Measurements from ENCODE around the gene GPS1. TPM values are rescaled to one million over a fixed set of nuclear protein-coding genes. Genes with fewer than 3 reads are reported as not detected.

The GPS1 gene
- total RNA-seq, 1 donor from 2014 or later = 150 TPM

DNA sequence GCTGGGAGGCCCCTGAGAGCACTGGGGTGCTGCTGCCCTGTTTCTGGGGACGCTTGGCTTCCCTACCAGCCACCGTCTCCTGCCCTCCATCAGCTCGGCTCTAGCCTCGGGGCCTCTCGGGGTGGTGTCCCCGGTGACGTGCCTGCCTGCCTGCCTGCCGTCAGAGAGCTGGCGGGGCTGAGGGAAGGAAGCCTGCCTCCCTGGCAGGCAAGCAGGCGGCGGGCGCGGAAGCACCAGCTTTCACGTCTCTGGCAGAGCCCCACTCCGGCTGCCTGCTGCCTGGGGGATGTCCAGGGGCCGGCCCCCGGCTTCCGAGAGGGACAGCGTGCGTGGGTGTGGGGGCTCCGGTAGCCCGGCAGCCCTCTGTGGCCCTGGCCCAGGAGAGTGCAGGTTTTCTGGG lies 38.4 kb upstream of the GPS1 start:
- no peak overlapping the region for H3K4me3 ChIP-seq (ENCODE audit: low read depth, low read length)
- H3K27me3 ChIP-seq (ENCODE audit: control insufficient read depth, insufficient read depth, low read length) = no peaks in the 10 kb centered on the region
- peaks cover 3% of the 10 kb centered on the region for H3K36me3 ChIP-seq (ENCODE audit: control insufficient read depth, insufficient read depth, low read length)
- TF ChIP-seq, protein P1, sequence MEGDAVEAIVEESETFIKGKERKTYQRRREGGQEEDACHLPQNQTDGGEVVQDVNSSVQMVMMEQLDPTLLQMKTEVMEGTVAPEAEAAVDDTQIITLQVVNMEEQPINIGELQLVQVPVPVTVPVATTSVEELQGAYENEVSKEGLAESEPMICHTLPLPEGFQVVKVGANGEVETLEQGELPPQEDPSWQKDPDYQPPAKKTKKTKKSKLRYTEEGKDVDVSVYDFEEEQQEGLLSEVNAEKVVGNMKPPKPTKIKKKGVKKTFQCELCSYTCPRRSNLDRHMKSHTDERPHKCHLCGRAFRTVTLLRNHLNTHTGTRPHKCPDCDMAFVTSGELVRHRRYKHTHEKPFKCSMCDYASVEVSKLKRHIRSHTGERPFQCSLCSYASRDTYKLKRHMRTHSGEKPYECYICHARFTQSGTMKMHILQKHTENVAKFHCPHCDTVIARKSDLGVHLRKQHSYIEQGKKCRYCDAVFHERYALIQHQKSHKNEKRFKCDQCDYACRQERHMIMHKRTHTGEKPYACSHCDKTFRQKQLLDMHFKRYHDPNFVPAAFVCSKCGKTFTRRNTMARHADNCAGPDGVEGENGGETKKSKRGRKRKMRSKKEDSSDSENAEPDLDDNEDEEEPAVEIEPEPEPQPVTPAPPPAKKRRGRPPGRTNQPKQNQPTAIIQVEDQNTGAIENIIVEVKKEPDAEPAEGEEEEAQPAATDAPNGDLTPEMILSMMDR (IDR thresholded peaks at IDR 0.05; ENCODE audit: insufficient read depth, low read length, poor library complexity, severe bottlenecking) = no peak
- no peak for DNase-seq (ENCODE audit: low read depth)

DNA sequence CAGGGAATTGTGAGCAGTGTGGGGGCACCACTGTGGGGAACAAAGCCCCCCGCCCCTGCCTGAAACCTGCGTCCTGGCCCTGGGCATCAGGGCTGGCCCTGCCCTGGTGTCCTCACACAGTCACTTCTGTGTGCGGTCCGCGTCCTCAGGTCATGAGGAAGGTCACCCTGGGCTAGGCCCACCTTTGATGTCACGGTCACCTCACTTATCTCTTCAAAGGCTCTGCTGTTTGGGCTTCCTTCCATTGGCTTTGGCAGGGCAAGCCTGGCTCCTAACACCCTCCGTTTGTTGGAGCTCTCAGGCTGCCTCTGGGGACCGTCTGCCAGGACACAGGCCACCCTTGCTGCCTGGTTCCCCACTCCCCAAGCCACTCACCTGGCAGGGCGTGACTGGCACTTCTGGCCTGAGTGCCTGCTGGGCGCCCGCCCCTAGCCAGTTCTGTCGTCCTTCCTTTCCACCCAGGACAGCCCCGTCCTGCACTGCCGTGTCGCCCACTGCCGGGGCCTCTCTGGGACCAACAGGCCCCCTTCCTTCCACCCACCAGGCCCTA lies 37.9 kb upstream of the GPS1 start:
- H3K4me3 ChIP-seq (ENCODE audit: low read depth, low read length) = no peak overlapping the region
- DNase-seq (ENCODE audit: low read depth) = no peak
- H3K27me3 ChIP-seq (ENCODE audit: control insufficient read depth, insufficient read depth, low read length) = no peaks in the 10 kb centered on the region
- peaks cover 4% of the 10 kb centered on the region for H3K36me3 ChIP-seq (ENCODE audit: control insufficient read depth, insufficient read depth, low read length)
- TF ChIP-seq, protein P1 (IDR thresholded peaks at IDR 0.05; ENCODE audit: insufficient read depth, low read length, poor library complexity, severe bottlenecking) = no peak

DNA sequence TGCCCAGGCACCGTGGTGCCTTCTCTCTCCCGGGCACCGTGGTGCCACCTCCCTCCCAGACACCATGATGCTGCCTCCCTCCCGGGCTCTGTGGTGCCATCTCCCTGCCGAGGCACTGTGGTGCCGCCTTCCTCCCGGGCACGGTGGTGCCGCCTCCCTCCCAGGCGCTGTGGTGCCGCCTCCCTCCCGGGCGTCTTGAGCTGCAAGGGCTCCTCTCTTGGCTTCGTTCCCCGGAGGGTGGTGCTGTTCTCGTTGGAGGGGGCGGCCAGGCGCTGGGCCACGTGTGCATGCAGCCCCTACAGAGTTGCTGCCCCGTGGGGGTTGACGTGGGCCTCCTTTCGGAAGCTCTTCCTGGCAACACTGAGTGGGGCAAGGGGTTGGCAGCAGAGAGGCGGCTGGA lies 37.3 kb upstream of the GPS1 start:
- TF ChIP-seq, protein P1 (IDR thresholded peaks at IDR 0.05; ENCODE audit: insufficient read depth, low read length, poor library complexity, severe bottlenecking) = no peak
- H3K4me3 ChIP-seq (ENCODE audit: low read depth, low read length) = no peak overlapping the region
- no peaks in the 10 kb centered on the region for H3K27me3 ChIP-seq (ENCODE audit: control insufficient read depth, insufficient read depth, low read length)
- H3K36me3 ChIP-seq (ENCODE audit: control insufficient read depth, insufficient read depth, low read length) = peaks cover 4% of the 10 kb centered on the region
- DNase-seq (ENCODE audit: low read depth) = no peak

DNA sequence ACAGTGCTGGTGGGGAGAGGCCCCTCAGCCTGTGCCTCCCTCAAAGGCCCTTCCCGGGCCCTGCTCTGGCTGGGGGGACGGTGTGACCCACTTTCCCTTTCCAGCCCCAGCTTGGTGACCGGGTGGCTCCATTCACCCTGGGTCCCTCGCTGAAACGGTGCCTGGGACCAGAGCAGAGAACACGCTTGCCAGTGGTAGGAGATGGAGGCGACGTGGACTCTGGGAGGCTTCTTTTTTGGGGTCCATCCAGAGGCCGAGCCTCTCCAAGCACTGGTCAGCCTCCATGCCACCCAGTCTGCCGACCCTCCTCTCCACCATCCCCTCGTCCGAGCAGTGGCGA lies 36.8 kb upstream of the GPS1 start:
- TF ChIP-seq, protein P1 (IDR thresholded peaks at IDR 0.05; ENCODE audit: insufficient read depth, low read length, poor library complexity, severe bottlenecking) = no peak

DNA sequence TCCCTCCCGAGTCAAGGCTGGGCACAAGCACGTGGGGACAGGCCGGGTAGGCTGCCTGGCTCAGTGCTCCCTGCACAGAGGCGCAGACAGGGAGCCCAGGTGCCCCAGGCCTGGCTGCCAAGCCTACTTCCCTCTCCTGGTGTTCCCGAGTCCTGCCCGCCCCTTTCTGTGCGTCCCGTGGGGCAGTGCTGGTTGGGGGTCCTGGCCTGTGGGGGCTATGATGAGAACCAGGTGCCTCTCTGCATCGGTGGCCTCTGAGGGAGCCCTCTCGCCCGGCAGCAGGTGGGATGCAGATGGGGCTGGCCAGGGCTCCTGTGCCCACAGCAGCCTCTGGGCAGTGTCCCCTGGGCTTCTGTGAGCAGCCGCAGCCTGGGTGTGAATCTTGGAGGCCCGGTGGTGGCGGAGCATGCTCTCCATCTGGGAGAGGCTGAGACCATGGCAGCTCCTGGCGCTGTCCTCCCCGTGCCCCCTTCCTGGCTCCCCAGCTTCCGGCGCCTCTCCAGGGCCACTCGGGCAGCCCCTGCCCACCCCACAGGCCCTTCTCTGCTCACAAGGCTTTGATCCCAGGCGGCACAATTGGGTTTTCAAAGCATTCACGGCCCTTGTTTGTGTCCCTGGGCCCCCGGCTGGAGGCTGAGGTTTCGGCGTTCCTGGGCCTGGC lies 36.3 kb upstream of the GPS1 start:
- Histone ChIP-seq H3K36me3 (ENCODE audit: control insufficient read depth, insufficient read depth, low read length) (peaks cover 4% of the 10 kb centered on the region), H3K27me3 (ENCODE audit: control insufficient read depth, insufficient read depth, low read length) (no peaks in the 10 kb centered on the region), H3K4me3 (ENCODE audit: low read depth, low read length) (no peak overlapping the region)
- TF ChIP-seq, protein P1 (IDR thresholded peaks at IDR 0.05; ENCODE audit: insufficient read depth, low read length, poor library complexity, severe bottlenecking) = no peak
- no peak for DNase-seq (ENCODE audit: low read depth)

More for the DNA sequence above, 36.8 kb upstream of the GPS1 start:
- Histone ChIP-seq H3K36me3 (ENCODE audit: control insufficient read depth, insufficient read depth, low read length) (peaks cover 4% of the 10 kb centered on the region), H3K27me3 (ENCODE audit: control insufficient read depth, insufficient read depth, low read length) (no peaks in the 10 kb centered on the region), H3K4me3 (ENCODE audit: low read depth, low read length) (no peak overlapping the region)
- no peak for DNase-seq (ENCODE audit: low read depth)
